ENCODE measurements around the gene AKIRIN2.

The AKIRIN2 gene

GRCh38 chr6:87684895-87685654 is 17.0 kb downstream of the AKIRIN2 start:
- no peak for DNase-seq

- no peak for DNase-seq
Observed at GRCh38 chr6:87683890-87684289, 18.1 kb downstream of the AKIRIN2 start.

GRCh38 chr6:87682310-87682709 is 19.7 kb downstream of the AKIRIN2 start:
- DNase-seq: no peak

GRCh38 chr6:87675004-87675681 is 26.9 kb downstream of the AKIRIN2 start:
- DNase-seq: no peak

GRCh38 chr6:87674290-87674689 is 27.7 kb downstream of the AKIRIN2 start:
- DNase-seq: no peak

- no peak for DNase-seq
Observed at GRCh38 chr6:87673237-87673636, 28.8 kb downstream of the AKIRIN2 start.

GRCh38 chr6:87672641-87673040 is 29.4 kb downstream of the AKIRIN2 start:
- no peak for DNase-seq

- DNase-seq: no peak
Observed at GRCh38 chr6:87671555-87672029, 30.4 kb downstream of the AKIRIN2 start.

- DNase-seq: no peak
Observed at GRCh38 chr6:87670707-87671106, 31.3 kb downstream of the AKIRIN2 start.

- DNase-seq: no peak
Observed at GRCh38 chr6:87669051-87669450, 33.0 kb downstream of the AKIRIN2 start.

- DNase-seq: no peak
Observed at GRCh38 chr6:87668013-87668412, 34.0 kb downstream of the AKIRIN2 start.

- DNase-seq: no peak
Observed at GRCh38 chr6:87667032-87667431, 35.0 kb downstream of the AKIRIN2 start.

- DNase-seq: no peak
Observed at GRCh38 chr6:87664921-87665485, 37.0 kb downstream of the AKIRIN2 start.

- no peak for DNase-seq
Observed at GRCh38 chr6:87663434-87663833, 38.6 kb downstream of the AKIRIN2 start.

GRCh38 chr6:87661503-87661902 is 40.5 kb downstream of the AKIRIN2 start:
- no peak for DNase-seq

- no peak for DNase-seq
Observed at GRCh38 chr6:87661016-87661415, 41.0 kb downstream of the AKIRIN2 start.

- DNase-seq: no peak
Observed at GRCh38 chr6:87660226-87660911, 41.7 kb downstream of the AKIRIN2 start.

- DNase-seq: no peak
Observed at GRCh38 chr6:87658516-87658915, 43.5 kb downstream of the AKIRIN2 start.

GRCh38 chr6:87656857-87657256 is 45.2 kb downstream of the AKIRIN2 start:
- no peak for DNase-seq

- DNase-seq: no peak
Observed at GRCh38 chr6:87655824-87656223, 46.2 kb downstream of the AKIRIN2 start.

- no peak for DNase-seq
Observed at GRCh38 chr6:87654875-87655454, 47.1 kb downstream of the AKIRIN2 start.

- DNase-seq: no peak
Observed at GRCh38 chr6:87654122-87654521, 47.9 kb downstream of the AKIRIN2 start.

Measured in stimulated activated CD4-positive, alpha-beta T cell treated with anti-CD3 and anti-CD28 coated beads, Interleukin-12 subunit alpha, Interleukin-12 subunit beta, amount 100 ng/mL, for 4 hours (primary cell).